HG03457 (cell line): ENCODE data around the gene FLT1.

Source experiments
- ATAC-seq: cut with Tn5 transposase; IDR thresholded peaks from one replicate; pipeline ENCODE4 v1.9.1; 2021; ENCODE audit warnings: moderate number of reproducible peaks; ENCODE audit not compliant: unreplicated experiment

The FLT1 gene

GRCh38 chr13:28349907-28350654, 144.8 kb downstream of the FLT1 start:
- ATAC-seq, result no peak

- no peak for ATAC-seq
Measured at GRCh38 chr13:28349371-28349770, 145.6 kb downstream of the FLT1 start.

- ATAC-seq, result no peak
Measured at GRCh38 chr13:28347456-28348371, 147.2 kb downstream of the FLT1 start.

- ATAC-seq, result no peak
Measured at GRCh38 chr13:28346154-28346553, 148.8 kb downstream of the FLT1 start.

- ATAC-seq, result no peak
Measured at GRCh38 chr13:28344163-28344562, 150.8 kb downstream of the FLT1 start.

GRCh38 chr13:28342251-28342650, 152.7 kb downstream of the FLT1 start:
- ATAC-seq, result no peak

- no peak for ATAC-seq
Measured at GRCh38 chr13:28340272-28340793, 154.6 kb downstream of the FLT1 start.

- ATAC-seq, result no peak
Measured at GRCh38 chr13:28339419-28339818, 155.5 kb downstream of the FLT1 start.

GRCh38 chr13:28338742-28339141, 156.2 kb downstream of the FLT1 start:
- ATAC-seq, result no peak

- ATAC-seq, result no peak
Measured at GRCh38 chr13:28338006-28338574, 156.8 kb downstream of the FLT1 start.

- no peak for ATAC-seq
Measured at GRCh38 chr13:28337166-28338005, 157.5 kb downstream of the FLT1 start.

GRCh38 chr13:28336193-28336657, 158.7 kb downstream of the FLT1 start:
- ATAC-seq, result no peak

GRCh38 chr13:28333204-28333881, 161.6 kb downstream of the FLT1 start:
- no peak for ATAC-seq

GRCh38 chr13:28329395-28330158, 165.4 kb downstream of the FLT1 start:
- ATAC-seq, result no peak

GRCh38 chr13:28328271-28328607, 166.7 kb downstream of the FLT1 start:
- no peak for ATAC-seq

- ATAC-seq, result no peak
Measured at GRCh38 chr13:28327373-28328270, 167.3 kb downstream of the FLT1 start.

GRCh38 chr13:28326056-28326455, 168.9 kb downstream of the FLT1 start:
- no peak for ATAC-seq

GRCh38 chr13:28325022-28325421, 169.9 kb downstream of the FLT1 start:
- ATAC-seq, result no peak
